ENCODE measurements around the gene MFRP. TPM values are rescaled to one million over a fixed set of nuclear protein-coding genes. Genes with fewer than 3 reads are reported as not detected.

MFRP gene
- total RNA-seq, 2 experiments from 2014 or later, result not detected

DNA sequence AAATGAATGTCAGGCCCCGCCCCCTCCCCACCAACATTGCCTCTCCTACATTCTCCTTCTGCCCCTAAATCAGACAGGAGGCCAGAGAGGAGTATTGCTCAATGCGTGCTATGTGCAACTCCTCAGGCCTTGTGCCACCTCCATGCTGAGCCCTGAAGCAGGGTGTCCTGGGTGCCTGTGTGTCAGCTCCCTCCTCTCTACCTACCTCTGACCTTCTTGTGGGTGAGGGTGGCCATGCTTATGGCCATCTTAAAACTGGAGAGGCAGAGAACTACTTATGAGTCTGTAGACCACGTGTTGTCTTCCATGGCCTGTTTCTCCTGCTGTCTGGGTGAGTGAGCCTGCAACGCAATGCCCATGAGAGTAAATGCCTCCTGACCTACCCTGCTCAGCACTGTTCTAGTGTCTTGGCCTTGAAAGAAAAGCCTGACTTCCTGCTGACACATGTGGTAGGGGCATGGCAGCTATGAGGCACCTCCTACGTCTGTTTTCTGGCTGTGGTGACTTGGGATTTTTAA lies 40.1 kb downstream of the MFRP start:
- Mint-ChIP-seq H3K4me3 (peak overlapping the region; percentile 40), H3K27ac (peak overlapping the region; percentile 91), H3K36me3 (ENCODE audit: low read depth) (peaks cover 28% of the 10 kb centered on the region), H3K27me3 (no peaks in the 10 kb centered on the region), H3K4me1 (ENCODE audit: low read depth) (peaks cover 25% of the 10 kb centered on the region), H3K9me3 (no peaks in the 10 kb centered on the region)
- peak; percentile 62 for DNase-seq
- TF ChIP-seq, protein P1, sequence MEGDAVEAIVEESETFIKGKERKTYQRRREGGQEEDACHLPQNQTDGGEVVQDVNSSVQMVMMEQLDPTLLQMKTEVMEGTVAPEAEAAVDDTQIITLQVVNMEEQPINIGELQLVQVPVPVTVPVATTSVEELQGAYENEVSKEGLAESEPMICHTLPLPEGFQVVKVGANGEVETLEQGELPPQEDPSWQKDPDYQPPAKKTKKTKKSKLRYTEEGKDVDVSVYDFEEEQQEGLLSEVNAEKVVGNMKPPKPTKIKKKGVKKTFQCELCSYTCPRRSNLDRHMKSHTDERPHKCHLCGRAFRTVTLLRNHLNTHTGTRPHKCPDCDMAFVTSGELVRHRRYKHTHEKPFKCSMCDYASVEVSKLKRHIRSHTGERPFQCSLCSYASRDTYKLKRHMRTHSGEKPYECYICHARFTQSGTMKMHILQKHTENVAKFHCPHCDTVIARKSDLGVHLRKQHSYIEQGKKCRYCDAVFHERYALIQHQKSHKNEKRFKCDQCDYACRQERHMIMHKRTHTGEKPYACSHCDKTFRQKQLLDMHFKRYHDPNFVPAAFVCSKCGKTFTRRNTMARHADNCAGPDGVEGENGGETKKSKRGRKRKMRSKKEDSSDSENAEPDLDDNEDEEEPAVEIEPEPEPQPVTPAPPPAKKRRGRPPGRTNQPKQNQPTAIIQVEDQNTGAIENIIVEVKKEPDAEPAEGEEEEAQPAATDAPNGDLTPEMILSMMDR (IDR thresholded peaks at IDR 0.05), result no peak
- peak; percentile 91 for ATAC-seq
- POLR2A ChIA-PET, result interaction anchor here (0.6 to 2.6 kb wide), 7 partner anchors 9 to 211 kb away, joined by 3 to 11 read pairs (median 5); partner anchors contain the start of genes MCAM and NLRX1
- intact Hi-C loops (cut with micrococcal nuclease), result no loop called here
- CTCF ChIA-PET, result interaction anchor here (0.7 to 7.2 kb wide), 9 partner anchors 9 to 100 kb away, joined by 3 to 77 read pairs (median 4); partner anchors contain the start of genes CBL and MCAM

DNA sequence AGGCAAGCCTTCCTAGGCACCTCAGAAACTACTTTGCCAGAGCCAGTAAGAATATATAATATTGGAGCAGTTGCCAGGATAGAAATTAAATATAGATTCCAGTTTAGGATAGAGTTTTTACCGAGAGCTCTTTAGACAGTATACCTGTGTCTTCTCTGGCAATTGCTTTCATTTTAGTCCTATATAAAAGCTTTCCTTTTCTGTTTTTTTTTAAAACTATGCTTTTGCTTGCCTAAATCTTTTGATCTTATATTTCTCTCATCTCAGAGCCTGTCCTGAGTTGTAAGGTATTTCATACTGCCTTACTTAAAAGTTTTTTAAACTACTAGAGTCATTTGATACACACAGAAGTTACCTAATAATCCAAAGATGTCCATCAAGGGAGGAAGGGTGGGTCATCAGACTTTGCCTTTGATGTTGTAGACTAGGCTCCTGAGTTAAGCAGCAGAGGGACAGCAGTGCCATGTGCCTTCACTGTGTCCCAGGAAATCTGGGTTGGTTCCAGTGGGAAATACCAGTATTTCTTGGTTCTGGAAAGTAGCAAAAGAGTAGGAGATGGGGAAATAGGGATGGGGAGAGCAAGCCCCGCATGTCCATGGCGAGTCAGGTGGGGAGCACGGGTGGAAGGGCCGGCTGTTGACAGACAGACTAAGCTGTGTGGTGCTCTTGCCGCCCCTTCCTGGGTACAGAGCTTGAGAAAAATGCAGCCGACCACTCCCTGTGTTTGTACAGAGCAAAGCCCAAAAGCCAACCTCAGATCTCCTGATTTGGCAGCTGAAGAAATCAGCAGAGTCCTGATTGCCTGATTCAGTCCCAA lies 40.7 kb downstream of the MFRP start:
- POLR2A ChIA-PET, result interaction anchor here (0.7 to 2.6 kb wide), 6 partner anchors 9 to 211 kb away, joined by 4 to 11 read pairs (median 6); partner anchors contain the start of genes MCAM and NLRX1
- Mint-ChIP-seq H3K36me3 (ENCODE audit: low read depth) (peaks cover 34% of the 10 kb centered on the region), H3K27ac (peak overlapping the region; percentile 91), H3K4me1 (ENCODE audit: low read depth) (peaks cover 25% of the 10 kb centered on the region), H3K4me3 (peak overlapping the region; percentile 40), H3K27me3 (no peaks in the 10 kb centered on the region), H3K9me3 (no peaks in the 10 kb centered on the region)
- TF ChIP-seq, protein P1 (IDR thresholded peaks at IDR 0.05), result no peak
- intact Hi-C loops (cut with micrococcal nuclease), result no loop called here
- CTCF ChIA-PET, result interaction anchor here (0.7 to 7.2 kb wide), 7 partner anchors 9 to 39 kb away, joined by 3 to 77 read pairs (median 5); partner anchors contain the start of gene MCAM
- DNase-seq (no peak), ATAC-seq (peak; percentile 43)

DNA sequence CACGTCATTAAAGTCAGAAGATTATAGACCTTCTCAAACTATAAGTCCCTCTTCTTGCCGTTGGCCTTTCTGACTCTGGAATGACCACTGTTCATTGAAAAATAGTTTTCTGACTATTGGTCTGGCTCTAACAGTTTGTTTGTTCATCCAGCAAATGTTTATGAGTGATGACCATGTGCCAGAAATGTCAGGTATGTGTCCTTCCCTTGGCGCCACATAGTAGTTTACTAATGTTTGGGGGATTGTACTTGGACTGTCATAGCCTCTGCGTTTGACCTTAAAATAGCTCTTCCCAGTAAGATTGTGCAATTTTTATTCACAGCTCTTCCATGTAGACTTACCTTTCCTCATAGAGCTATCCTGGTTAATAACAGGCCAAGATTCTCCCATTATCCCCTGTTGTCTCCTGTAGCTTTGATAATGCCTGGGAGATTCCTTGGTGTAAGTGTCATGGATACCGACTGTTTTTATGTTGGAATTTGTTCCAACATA lies 43.2 kb downstream of the MFRP start:
- Mint-ChIP-seq H3K9me3 (no peaks in the 10 kb centered on the region), H3K27me3 (no peaks in the 10 kb centered on the region), H3K4me3 (no peak overlapping the region), H3K36me3 (ENCODE audit: low read depth) (peaks cover 51% of the 10 kb centered on the region), H3K4me1 (ENCODE audit: low read depth) (peaks cover 25% of the 10 kb centered on the region), H3K27ac (no peak overlapping the region)
- TF ChIP-seq, protein P1 (IDR thresholded peaks at IDR 0.05), result no peak
- CTCF ChIA-PET, result interaction anchor here (0.9 to 2.8 kb wide), 3 partner anchors 19 to 97 kb away, joined by 4 to 19 read pairs (median 4); partner anchors contain the start of gene CBL
- intact Hi-C loops (cut with micrococcal nuclease), result no loop called here
- POLR2A ChIA-PET, result no interaction called here
- DNase-seq, result no peak
- no peak for ATAC-seq

DNA sequence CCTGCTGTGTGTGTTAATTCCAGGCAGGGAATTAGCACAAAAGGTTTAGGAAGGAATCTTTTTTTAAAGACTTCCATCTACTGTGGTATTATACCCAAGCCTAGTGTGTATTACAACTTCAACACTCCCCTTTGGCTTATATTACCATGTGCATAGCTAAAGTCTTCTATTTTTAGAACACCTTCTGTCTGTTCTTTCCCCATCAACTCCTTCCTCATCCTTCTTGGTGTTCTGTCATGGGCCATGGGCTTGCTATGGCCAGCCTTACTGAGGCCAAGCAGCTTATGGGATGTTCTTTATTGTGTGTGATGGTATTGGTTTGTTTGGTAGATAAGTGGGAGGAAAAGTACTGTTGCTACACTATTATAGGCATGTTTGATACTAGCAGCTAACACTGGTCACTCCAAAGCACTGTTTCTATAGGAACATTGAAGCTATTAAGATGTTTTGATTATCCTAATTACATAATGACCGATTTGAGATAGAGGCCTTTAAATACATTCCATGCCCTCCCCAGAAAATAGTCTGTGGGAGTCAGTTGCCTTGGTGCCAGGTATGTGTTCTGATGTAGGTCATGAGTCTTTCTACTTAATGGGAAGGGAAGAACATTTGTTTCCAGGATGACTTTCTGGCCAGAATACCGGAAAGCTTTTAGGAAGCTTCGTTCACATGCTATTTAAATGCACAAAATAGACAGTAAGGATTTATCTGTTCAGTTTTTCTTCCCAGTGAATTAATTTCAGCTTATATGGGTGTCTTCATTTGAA lies 46.1 kb downstream of the MFRP start:
- POLR2A ChIA-PET, result interaction anchor here (1.4 kb wide), 1 partner anchor 131 kb away, joined by 4 read pairs; no protein-coding TSS in a partner anchor
- no peaks in the 10 kb centered on the region for H3K9me3 Mint-ChIP-seq
- CTCF ChIA-PET, result interaction anchor here (0.9 to 1.6 kb wide), 7 partner anchors 17 to 94 kb away, joined by 3 to 6 read pairs (median 4); partner anchors contain the start of gene CBL
- H3K27me3 Mint-ChIP-seq, result no peaks in the 10 kb centered on the region
- ATAC-seq (no peak), DNase-seq (no peak)
- intact Hi-C loops (cut with micrococcal nuclease), result no loop called here
- no peak overlapping the region for H3K27ac Mint-ChIP-seq
- H3K36me3 Mint-ChIP-seq (ENCODE audit: low read depth), result peaks cover 55% of the 10 kb centered on the region
- no peak overlapping the region for H3K4me3 Mint-ChIP-seq
- TF ChIP-seq, protein P1 (IDR thresholded peaks at IDR 0.05), result no peak
- peaks cover 7% of the 10 kb centered on the region for H3K4me1 Mint-ChIP-seq (ENCODE audit: low read depth)

Data from activated CD8-positive, alpha-beta T cell treated with anti-CD3 and anti-CD28 coated beads for 36 hours (primary cell).